GM12891 (cell line): ENCODE measurements around the gene LGR6.

Experiments used
- POLR2A ChIP-seq: IDR thresholded peaks from 2 replicates; pipeline ENCODE4 v1.6.1; 2011; ENCODE audit warnings: low read depth, low read length, control low read depth
- POLR2AphosphoS5 ChIP-seq: IDR thresholded peaks from 2 replicates; pipeline ENCODE4 v1.6.1; 2011; ENCODE audit warnings: low read depth, low read length, control low read depth
- TAF1 ChIP-seq: IDR thresholded peaks from 2 replicates; pipeline ENCODE4 v1.6.1; 2011; ENCODE audit warnings: low read depth, low read length, control low read depth

DNA sequence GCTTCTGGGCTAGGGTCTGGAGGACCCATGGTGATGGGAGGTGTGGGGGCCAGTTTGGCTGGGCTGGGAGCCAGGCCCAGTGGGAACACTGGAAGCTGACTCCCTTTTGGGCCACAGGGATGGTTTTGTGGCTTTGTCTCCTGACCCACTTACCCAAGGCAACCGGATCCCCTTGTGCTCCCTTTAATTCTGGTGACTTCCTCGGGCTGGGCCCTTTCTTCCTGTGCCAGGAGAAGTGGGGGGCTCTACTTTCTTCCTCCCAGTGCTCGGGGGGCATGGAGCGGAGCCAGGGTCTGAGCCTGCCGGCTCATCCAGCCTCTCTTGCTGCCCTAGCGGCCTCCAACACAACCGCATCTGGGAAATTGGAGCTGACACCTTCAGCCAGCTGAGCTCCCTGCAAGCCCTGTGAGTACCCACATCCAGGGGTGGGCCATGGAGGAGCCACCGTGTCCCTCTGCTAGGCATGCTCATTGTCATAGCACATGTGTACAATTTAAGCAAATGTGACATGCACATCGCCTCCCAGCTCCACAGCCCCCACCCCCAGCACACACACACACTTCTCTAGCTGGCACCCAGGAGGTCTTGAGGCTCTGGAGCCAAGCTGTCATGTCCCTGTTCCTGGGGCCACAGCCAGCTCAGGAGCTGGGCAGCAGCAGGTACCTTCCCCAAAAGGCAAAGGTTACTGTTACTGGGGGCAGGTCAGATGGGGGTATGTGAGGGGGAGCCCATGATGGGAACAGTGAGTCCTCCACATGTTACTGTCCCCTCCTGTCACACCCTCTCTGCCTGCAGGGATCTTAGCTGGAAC, 113.1 kb downstream of the LGR6 start:
- TF ChIP-seq POLR2A (no peak), POLR2AphosphoS5 (no peak), TAF1 (no peak)
